Measurements from ENCODE around the gene RPAP2.
"Not testable (repeated sequence)": the region's sequence is repeated elsewhere in the genome, so short reads cannot be mapped to it uniquely, and the experiment has no call there.

Gene RPAP2

DNA sequence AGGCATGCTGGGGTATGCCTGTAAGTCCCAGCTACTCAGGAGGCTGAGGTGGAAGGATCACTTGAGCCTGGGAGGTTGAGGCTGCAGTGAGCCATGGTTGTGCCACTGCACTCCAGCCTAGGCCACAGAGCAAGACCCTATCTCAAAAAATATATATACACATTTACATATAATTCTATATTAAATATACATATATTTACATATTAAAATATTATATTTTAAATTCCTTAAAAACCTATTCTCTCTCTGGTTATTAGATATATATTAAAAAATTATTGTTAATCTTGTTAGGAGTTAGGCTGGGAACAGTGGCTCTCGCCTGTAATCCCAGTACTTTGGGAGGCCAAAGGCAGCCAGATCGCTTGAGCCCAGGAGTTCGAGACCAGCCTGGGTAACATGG is 22.8 kb upstream of the RPAP2 start:
- ChIA-PET POLR2A (no interaction called here), CTCF (interaction anchor here (1.2 to 1.3 kb wide), 2 partner anchors 15 to 279 kb away, joined by 3 to 4 read pairs; no protein-coding TSS in a partner anchor)
- no peak overlapping the region for H3K4me3 ChIP-seq (ENCODE audit: low read depth, low read length)
- DNase-seq (ENCODE audit: low read depth, low spot score) = no peak
- TF ChIP-seq, protein P1, sequence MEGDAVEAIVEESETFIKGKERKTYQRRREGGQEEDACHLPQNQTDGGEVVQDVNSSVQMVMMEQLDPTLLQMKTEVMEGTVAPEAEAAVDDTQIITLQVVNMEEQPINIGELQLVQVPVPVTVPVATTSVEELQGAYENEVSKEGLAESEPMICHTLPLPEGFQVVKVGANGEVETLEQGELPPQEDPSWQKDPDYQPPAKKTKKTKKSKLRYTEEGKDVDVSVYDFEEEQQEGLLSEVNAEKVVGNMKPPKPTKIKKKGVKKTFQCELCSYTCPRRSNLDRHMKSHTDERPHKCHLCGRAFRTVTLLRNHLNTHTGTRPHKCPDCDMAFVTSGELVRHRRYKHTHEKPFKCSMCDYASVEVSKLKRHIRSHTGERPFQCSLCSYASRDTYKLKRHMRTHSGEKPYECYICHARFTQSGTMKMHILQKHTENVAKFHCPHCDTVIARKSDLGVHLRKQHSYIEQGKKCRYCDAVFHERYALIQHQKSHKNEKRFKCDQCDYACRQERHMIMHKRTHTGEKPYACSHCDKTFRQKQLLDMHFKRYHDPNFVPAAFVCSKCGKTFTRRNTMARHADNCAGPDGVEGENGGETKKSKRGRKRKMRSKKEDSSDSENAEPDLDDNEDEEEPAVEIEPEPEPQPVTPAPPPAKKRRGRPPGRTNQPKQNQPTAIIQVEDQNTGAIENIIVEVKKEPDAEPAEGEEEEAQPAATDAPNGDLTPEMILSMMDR (IDR thresholded peaks at IDR 0.05; ENCODE audit: insufficient read depth, low read length, missing control alignments) = no peak

DNA sequence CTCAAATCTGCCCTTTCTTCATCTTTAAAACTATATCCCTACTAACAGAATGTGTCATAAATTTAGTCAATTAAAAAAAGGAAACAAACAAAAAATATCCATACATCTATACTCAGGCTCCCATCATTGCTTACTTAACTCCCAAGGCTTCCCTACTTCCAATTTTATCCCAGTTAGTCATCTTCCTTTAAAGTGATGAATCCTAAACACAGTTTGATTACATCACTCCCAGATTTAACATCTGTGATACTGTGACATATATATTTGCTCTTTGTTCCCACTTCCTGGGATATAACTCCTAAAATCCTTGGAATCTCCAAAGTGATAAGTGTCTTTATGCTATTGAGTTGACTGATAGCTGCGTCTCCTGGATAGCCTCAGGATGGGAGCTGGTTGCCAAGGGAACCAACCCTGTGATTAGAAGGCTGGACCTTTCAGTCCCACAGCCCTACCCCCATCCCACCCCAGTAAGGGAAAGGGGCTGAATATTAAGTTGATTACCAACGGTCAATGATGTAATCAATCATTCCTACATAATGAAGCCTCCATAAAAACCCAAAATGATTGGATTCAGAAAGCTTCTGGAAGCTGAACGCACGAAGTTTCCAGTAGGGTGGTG is 21.6 kb upstream of the RPAP2 start:
- ChIA-PET CTCF (interaction anchor here (1.0 to 1.3 kb wide), 3 partner anchors 14 to 765 kb away, joined by 3 to 4 read pairs (median 3); no protein-coding TSS in a partner anchor), POLR2A (no interaction called here)
- no peak overlapping the region for H3K4me3 ChIP-seq (ENCODE audit: low read depth, low read length)
- peak; percentile 14 for DNase-seq (ENCODE audit: low read depth, low spot score)
- TF ChIP-seq, protein P1 (IDR thresholded peaks at IDR 0.05; ENCODE audit: insufficient read depth, low read length, missing control alignments) = no peak

DNA sequence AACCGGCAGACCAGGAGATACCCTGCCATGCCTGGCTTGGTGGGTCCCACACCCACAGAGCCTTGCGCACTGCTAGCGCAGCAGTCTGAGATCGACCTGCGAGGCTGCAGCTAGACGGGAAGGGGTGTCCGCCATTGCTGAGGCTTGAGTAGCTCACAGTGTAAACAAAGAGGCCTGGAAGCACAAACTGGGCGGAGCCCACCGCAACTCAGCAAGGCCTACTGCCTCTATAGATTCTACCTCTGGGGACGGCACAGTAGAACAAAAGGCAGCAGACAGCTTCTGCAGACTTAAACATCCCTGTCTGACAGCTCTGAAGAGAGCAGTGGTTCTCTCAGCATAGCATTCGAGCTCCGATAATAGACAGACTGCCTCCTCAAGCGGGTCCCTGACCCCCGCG is 19.1 kb upstream of the RPAP2 start:
- CTCF ChIA-PET = interaction anchor here (1.0 to 1.4 kb wide), 2 partner anchors 11 to 12 kb away, joined by 3 to 4 read pairs; no protein-coding TSS in a partner anchor
- POLR2A ChIA-PET = interaction anchor here (0.6 kb wide), 1 partner anchor 69 kb away, joined by 5 read pairs; no protein-coding TSS in a partner anchor

DNA sequence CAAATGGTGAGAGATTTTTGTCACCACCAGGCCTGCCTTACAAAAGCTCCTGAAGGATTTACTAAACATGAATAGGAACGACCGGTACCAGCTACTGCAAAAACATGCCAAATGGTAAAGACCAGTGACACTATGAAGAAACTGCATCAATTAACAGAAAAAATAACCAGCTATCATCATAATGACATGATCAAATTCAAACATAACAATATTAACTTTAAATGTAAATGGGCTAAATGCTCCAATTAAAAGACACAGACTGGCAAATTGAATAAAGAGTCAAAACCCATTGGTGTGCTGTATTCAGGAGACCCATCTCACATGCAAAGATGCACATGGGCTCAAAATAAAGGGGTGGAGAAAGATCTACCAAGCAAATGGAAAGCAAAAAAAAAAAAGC is 17.4 kb upstream of the RPAP2 start:
- H3K4me3 ChIP-seq (ENCODE audit: low read depth, low read length); DNase-seq (ENCODE audit: low read depth, low spot score); POLR2A ChIA-PET: not testable (repeated sequence)
- CTCF ChIA-PET = interaction anchor here (0.7 to 1.7 kb wide), 4 partner anchors 10 to 570 kb away, joined by 3 to 6 read pairs (median 4); no protein-coding TSS in a partner anchor

More for the DNA sequence above, 19.1 kb upstream of the RPAP2 start:
- not testable (repeated sequence) for DNase-seq (ENCODE audit: low read depth, low spot score); H3K4me3 ChIP-seq (ENCODE audit: low read depth, low read length)

DNA sequence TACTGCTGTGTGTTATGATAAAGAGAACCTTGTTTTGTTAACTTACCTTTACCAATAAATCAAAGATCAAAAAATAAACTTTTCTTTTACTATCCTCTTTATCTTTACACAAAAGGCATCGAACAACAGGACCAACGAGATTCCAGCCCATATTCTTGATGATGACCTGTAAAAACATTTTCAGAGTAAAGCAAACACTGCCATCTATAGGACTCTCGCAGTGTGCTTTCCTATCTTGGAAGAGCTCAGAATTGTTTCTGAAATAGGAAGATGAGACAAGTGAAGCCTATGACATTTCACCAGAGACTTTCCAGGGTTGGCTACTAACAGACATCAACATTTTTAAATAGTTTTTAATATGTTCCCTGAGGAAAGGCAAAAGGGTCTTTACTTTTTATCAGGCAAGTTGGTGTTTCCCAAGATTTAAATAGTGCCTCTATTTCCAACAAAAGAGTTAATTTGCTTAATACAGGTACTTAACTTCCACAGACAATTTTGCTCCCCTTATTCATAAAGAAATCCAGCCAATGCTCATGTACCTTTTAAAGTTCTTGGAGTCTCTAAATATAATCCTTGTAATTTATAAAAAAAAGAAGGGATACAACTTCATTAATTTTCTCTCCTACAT is 7.4 kb upstream of the RPAP2 start:
- CTCF ChIA-PET = interaction anchor here (0.6 to 6.5 kb wide), 42 partner anchors 9 to 1008 kb away, joined by 3 to 163 read pairs (median 4); partner anchors contain the start of gene CDC7
- TF ChIP-seq, protein P1 (IDR thresholded peaks at IDR 0.05; ENCODE audit: insufficient read depth, low read length, missing control alignments) = peak; percentile 64
- POLR2A ChIA-PET = no interaction called here
- peak; percentile 17 for DNase-seq (ENCODE audit: low read depth, low spot score)
- H3K4me3 ChIP-seq (ENCODE audit: low read depth, low read length) = no peak overlapping the region

DNA sequence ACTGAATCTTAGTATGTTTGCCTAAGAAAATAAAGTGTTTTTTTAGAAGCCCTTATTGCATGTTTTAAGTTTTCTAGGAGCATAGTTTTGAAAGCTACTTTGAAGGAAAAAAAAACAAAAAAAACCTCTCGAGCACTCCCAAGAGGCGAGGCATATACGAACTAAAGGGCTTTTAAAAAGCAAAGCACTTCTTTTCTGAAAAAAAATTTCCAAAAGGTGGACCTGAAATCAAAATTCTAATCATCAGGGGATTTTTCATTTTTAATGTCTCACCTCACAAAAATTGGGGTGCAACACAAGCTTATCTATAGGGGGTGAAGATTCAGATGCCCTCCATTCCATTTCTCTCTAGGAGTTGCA is 666 bp upstream of the RPAP2 start:
- POLR2A ChIA-PET = no interaction called here
- TF ChIP-seq, protein P1 (IDR thresholded peaks at IDR 0.05; ENCODE audit: insufficient read depth, low read length, missing control alignments) = no peak
- CTCF ChIA-PET = interaction anchor here (0.8 to 2.0 kb wide), 4 partner anchors 9 to 235 kb away, joined by 3 to 6 read pairs (median 4); no protein-coding TSS in a partner anchor
- no peak for DNase-seq (ENCODE audit: low read depth, low spot score)
- H3K4me3 ChIP-seq (ENCODE audit: low read depth, low read length) = peak overlapping the region; percentile 79

DNA sequence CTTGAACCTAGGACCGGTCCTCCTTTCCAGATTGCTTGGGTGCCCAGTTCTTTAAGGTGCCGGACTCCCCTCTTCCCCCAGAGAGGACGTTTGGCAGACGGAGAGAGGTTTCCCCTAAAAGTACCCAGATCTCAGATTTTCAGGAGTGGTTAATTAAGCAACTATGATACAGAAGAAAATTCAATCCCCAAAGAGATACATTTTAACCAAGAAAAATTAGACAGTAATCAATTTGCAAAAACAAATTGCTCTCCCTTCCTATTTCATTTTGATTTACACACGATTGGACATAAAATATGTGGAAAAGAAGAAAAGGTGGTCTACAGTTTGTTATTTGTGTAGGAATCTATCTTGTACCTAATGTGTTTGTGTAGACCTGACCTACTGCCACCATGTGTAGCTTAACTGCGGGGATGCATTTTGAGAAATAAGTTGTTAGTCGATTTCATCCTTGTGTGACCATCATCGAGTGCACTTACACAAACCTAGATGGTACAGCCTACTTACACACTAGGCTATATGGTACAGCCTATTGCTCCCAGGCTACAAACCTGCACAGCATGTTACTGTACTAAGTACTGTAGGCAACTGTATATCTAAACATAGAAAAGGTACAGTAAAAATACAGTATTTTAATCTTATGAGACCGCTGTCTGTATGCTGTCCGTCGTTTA is 755 bp downstream of the RPAP2 start:
- DNase-seq (ENCODE audit: low read depth, low spot score) = no peak
- CTCF ChIA-PET = interaction anchor here (1.1 to 5.4 kb wide), 6 partner anchors 9 to 368 kb away, joined by 3 to 41 read pairs (median 5); no protein-coding TSS in a partner anchor
- H3K4me3 ChIP-seq (ENCODE audit: low read depth, low read length) = peak overlapping the region; percentile 79
- POLR2A ChIA-PET = no interaction called here
- TF ChIP-seq, protein P1 (IDR thresholded peaks at IDR 0.05; ENCODE audit: insufficient read depth, low read length, missing control alignments) = no peak
